Calu3 (cell line): ENCODE measurements around the gene ATG12. TPM values are rescaled to one million over a fixed set of nuclear protein-coding genes. Genes with fewer than 3 reads are reported as not detected.

Source experiments
- BruUV-seq: library from RNA; stranded (reverse); fragments of 400-500 nt; replicated peaks from 2 replicates; lab custom pipeline; 2021; lab: Mats Ljungman, UMichigan
- CTCF ChIA-PET: fragments of 300-600 bp; sonication (Branson Sonifier 250); formaldehyde crosslinking; loops from one replicate; lab custom pipeline; 2022; ENCODE audit warnings: antibody characterized with exemption; lab: Charles Lee
- DNase-seq: peaks from one replicate; pipeline ENCODE4 v3.0.0; 2022
- H3K27ac Mint-ChIP-seq: one replicate; pipeline ENCODE4 v1.8.0; 2022; ENCODE audit warnings: mixed read lengths; ENCODE audit not compliant: unreplicated experiment
- H3K27me3 Mint-ChIP-seq: one replicate; pipeline ENCODE4 v1.8.0; 2022; ENCODE audit warnings: mixed read lengths; ENCODE audit not compliant: unreplicated experiment
- H3K36me3 Mint-ChIP-seq: one replicate; pipeline ENCODE4 v1.8.0; 2022; ENCODE audit warnings: mild to moderate bottlenecking, moderate library complexity, mixed read lengths; ENCODE audit not compliant: insufficient read depth, unreplicated experiment
- H3K4me1 Mint-ChIP-seq: one replicate; pipeline ENCODE4 v1.8.0; 2022; ENCODE audit warnings: mild to moderate bottlenecking, low read depth, mixed read lengths; ENCODE audit not compliant: unreplicated experiment
- H3K4me3 Mint-ChIP-seq: one replicate; pipeline ENCODE4 v1.8.0; 2022; ENCODE audit warnings: mild to moderate bottlenecking, low read depth, moderate library complexity, mixed read lengths; ENCODE audit not compliant: unreplicated experiment
- H3K9me3 Mint-ChIP-seq: one replicate; pipeline ENCODE4 v1.8.0; 2022; ENCODE audit warnings: low read depth, mixed read lengths; ENCODE audit not compliant: unreplicated experiment
- intact Hi-C: fragments of 100-400 bp; cut with micrococcal nuclease; formaldehyde crosslinking; loops from one replicate; pipeline ENCODE4 v1.10.0; 2022; ENCODE audit not compliant: unreplicated experiment
- total RNA-seq: library from RNA; stranded (reverse); gene quantifications from 2 replicates; pipeline ENCODE4 v1.2.3, GENCODE V29; 2022
- TF ChIP-seq, protein P1 (sequence below): fragments of 200-600 bp; IDR thresholded peaks from one replicate; pipeline ENCODE4 v1.8.0; 2022; ENCODE audit warnings: antibody characterized with exemption; ENCODE audit not compliant: unreplicated experiment

ATG12 gene
- total RNA-seq, 1 experiment from 2014 or later, result 60.5 TPM

DNA sequence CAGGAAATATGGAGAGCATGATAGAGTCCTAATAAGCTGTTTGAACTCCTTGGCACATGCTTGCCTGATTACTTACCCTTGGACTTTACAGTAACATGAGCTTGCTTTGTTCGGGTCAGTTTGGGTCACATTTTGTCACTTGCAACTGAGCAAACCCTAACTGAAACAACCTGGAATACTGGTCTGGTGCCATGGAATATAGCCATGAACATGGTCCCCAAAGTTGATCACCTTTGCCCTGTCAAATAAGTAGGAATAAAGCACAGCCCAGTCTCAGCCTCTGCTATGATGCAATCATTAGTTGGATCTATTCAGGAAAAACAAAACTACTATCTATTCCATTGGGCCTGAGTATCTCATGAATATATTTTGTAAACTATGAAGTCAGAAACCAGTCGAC is 43.1 kb downstream of the ATG12 start:
- DNase-seq, result no peak
- H3K27ac Mint-ChIP-seq, result no peak overlapping the region
- no peaks in the 10 kb centered on the region for H3K9me3 Mint-ChIP-seq
- CTCF ChIA-PET, result no interaction called here
- H3K4me3 Mint-ChIP-seq, result no peak overlapping the region
- no TSS peak for BruUV-seq
- H3K36me3 Mint-ChIP-seq, result no peaks in the 10 kb centered on the region
- intact Hi-C loops, result no loop called here
- H3K27me3 Mint-ChIP-seq, result peaks cover 4% of the 10 kb centered on the region
- no peaks in the 10 kb centered on the region for H3K4me1 Mint-ChIP-seq
- TF ChIP-seq, protein P1, sequence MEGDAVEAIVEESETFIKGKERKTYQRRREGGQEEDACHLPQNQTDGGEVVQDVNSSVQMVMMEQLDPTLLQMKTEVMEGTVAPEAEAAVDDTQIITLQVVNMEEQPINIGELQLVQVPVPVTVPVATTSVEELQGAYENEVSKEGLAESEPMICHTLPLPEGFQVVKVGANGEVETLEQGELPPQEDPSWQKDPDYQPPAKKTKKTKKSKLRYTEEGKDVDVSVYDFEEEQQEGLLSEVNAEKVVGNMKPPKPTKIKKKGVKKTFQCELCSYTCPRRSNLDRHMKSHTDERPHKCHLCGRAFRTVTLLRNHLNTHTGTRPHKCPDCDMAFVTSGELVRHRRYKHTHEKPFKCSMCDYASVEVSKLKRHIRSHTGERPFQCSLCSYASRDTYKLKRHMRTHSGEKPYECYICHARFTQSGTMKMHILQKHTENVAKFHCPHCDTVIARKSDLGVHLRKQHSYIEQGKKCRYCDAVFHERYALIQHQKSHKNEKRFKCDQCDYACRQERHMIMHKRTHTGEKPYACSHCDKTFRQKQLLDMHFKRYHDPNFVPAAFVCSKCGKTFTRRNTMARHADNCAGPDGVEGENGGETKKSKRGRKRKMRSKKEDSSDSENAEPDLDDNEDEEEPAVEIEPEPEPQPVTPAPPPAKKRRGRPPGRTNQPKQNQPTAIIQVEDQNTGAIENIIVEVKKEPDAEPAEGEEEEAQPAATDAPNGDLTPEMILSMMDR, result no peak

DNA sequence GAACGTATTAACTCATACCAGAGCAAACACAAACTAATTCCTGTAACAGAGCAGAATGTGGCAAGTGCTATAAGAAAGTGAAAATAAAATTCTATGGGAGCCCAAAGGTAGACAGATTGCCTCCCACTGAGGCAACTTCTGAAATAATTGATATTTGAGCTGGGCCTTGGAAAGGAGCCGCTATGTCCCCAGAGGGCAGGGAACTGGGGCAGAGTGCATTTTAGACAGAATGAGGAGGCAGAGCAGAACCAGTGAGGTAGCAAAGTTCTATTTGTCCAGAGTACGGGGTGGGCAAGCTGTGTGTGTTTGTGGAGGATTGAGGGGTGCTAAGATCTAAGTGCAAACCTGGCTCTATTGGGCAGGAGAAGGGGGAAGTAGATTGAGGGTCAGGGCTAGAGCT is 44.7 kb downstream of the ATG12 start:
- Mint-ChIP-seq H3K27ac (no peak overlapping the region), H3K9me3 (no peaks in the 10 kb centered on the region), H3K27me3 (peaks cover 16% of the 10 kb centered on the region), H3K4me3 (no peak overlapping the region), H3K4me1 (no peaks in the 10 kb centered on the region), H3K36me3 (no peaks in the 10 kb centered on the region)
- TF ChIP-seq, protein P1, result no peak
- intact Hi-C loops, result no loop called here
- no TSS peak for BruUV-seq
- no peak for DNase-seq
- CTCF ChIA-PET, result interaction anchor here (0.6 to 1.8 kb wide), 2 partner anchors 29 to 154 kb away, joined by 3 read pairs; no protein-coding TSS in a partner anchor

DNA sequence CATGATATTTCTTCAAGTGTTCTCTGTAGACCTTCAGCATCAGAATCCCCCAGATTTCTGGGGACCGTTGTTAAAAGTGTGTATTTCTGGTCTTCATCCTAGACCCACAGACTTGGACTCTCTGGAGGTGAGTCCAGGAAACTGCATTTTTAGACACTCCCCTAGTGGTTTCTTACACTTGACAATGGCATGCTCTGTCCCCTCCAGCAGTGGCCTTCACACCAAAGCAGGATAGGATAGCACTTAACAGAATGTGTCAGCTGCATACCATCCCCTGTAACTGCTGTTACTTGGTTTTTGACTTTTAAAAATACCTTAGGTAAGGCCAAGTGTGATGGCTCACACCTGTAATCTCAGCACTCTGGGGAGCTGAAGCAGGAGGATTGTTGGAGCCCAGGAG is 45.7 kb downstream of the ATG12 start:
- intact Hi-C loops, result no loop called here
- no TSS peak for BruUV-seq
- Mint-ChIP-seq H3K4me3 (no peak overlapping the region), H3K4me1 (no peaks in the 10 kb centered on the region), H3K9me3 (no peaks in the 10 kb centered on the region), H3K27me3 (peaks cover 24% of the 10 kb centered on the region), H3K36me3 (no peaks in the 10 kb centered on the region), H3K27ac (no peak overlapping the region)
- TF ChIP-seq, protein P1, result no peak
- DNase-seq, result no peak
- CTCF ChIA-PET, result interaction anchor here (1.8 kb wide), 1 partner anchor 28 kb away, joined by 3 read pairs; no protein-coding TSS in a partner anchor

DNA sequence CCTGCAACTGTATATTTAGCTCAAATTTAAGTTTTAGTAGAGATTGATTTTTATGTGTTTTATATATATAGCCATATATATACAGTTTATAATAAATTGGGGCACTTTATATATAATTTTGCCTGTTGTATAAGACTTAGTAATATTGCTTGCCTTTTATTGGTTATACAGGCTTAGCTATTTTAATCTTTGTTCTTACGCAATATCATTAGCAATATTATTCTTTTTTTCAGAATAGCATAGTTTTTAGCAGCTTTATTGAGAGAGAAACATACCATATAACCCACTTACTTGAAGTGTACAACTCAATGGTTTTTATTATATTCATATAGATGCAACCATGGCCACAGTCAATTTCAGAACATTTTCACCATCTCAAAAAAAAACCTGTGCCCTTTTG is 52.9 kb downstream of the ATG12 start:
- DNase-seq, result no peak
- Mint-ChIP-seq H3K36me3 (no peaks in the 10 kb centered on the region), H3K27ac (no peak overlapping the region), H3K27me3 (peaks cover 27% of the 10 kb centered on the region), H3K9me3 (no peaks in the 10 kb centered on the region), H3K4me3 (no peak overlapping the region), H3K4me1 (no peaks in the 10 kb centered on the region)
- intact Hi-C loops, result no loop called here
- TF ChIP-seq, protein P1, result no peak
- CTCF ChIA-PET, result interaction anchor here (0.9 kb wide), 1 partner anchor 15 kb away, joined by 3 read pairs; no protein-coding TSS in a partner anchor
- BruUV-seq, result no TSS peak
